D721Med (cell line): Measurements from ENCODE around the gene NCKIPSD.
A peak's percentile ranks its signal among the peaks of the same experiment; 100 is the strongest.

Experiments used
- DNase-seq: peaks from one replicate; pipeline ENCODE4 v3.0.0; 2011; ENCODE audit warnings: low spot score; ENCODE audit not compliant: insufficient read length
- FAIRE-seq: peaks from 2 replicates; lab custom pipeline; 2011; peaks lifted over from hg19 to GRCh38; lab: Jason Lieb, UNC
- CTCF ChIP-seq: IDR thresholded peaks from 2 replicates; pipeline ENCODE4 v1.5.1; 2012; ENCODE audit warnings: mild to moderate bottlenecking, control low read depth; ENCODE audit not compliant: insufficient read depth; ENCODE audit errors: missing control alignments

NCKIPSD gene

GRCh38 chr3:48716508-48716981 lies 30.8 kb upstream of the NCKIPSD start:
- no peak for DNase-seq
- TF ChIP-seq CTCF, result no peak
- FAIRE-seq, result no peak

- peak; percentile 81 for DNase-seq
- TF ChIP-seq CTCF, result no peak
- peak; percentile 69 for FAIRE-seq
Observed at GRCh38 chr3:48715174-48715800, 29.6 kb upstream of the NCKIPSD start.

GRCh38 chr3:48711727-48712126 lies 26.0 kb upstream of the NCKIPSD start:
- DNase-seq (no peak), FAIRE-seq (no peak)
- TF ChIP-seq CTCF, result no peak

GRCh38 chr3:48709051-48709461 lies 23.3 kb upstream of the NCKIPSD start:
- FAIRE-seq (no peak), DNase-seq (no peak)
- TF ChIP-seq CTCF, result no peak

- DNase-seq (no peak), FAIRE-seq (no peak)
- no peak for TF ChIP-seq CTCF
Observed at GRCh38 chr3:48708481-48708889, 22.8 kb upstream of the NCKIPSD start.

- FAIRE-seq, result no peak
- no peak for TF ChIP-seq CTCF
- DNase-seq, result no peak
Observed at GRCh38 chr3:48707157-48707556, 21.4 kb upstream of the NCKIPSD start.

GRCh38 chr3:48702320-48702920 lies 16.7 kb upstream of the NCKIPSD start:
- no peak for TF ChIP-seq CTCF
- DNase-seq (no peak), FAIRE-seq (no peak)
